Measurements from ENCODE around the gene KIAA1217. TPM values are rescaled to one million over a fixed set of nuclear protein-coding genes. Genes with fewer than 3 reads are reported as not detected.

KIAA1217 gene
- polyA plus RNA-seq, 2 of the 4 experiments (the other 2 are of a cell fraction): 1.5 to 2.7 TPM

- no peak for ATAC-seq
- ChIA-PET CTCF (interaction anchor here (0.6 kb wide), 1 partner anchor 57 kb away, joined by 3 read pairs; no protein-coding TSS in a partner anchor), POLR2A (no interaction called here)
- no peak for DNase-seq (ENCODE audit: low read depth in 1 of 2, low spot score in 1 of 2)
- no peak overlapping the region for H3K4me3 ChIP-seq
- whole genome bisulfite sequencing (ENCODE audit: missing lambda C conversion rate): 77% methylated on average over 6 of the region's 6 CpGs
- no peak for FAIRE-seq
- H3K4me1 ChIP-seq: no peaks in the 10 kb centered on the region
- no peak overlapping the region for H3K4me2 ChIP-seq
- H3K9me3 ChIP-seq: no peaks in the 10 kb centered on the region
- H3K27ac ChIP-seq: no peak overlapping the region
- no peak for TF ChIP-seq JUNB (IDR thresholded peaks at IDR 0.05)
- TF ChIP-seq FOSL2 (IDR thresholded peaks at IDR 0.05): no peak
- TF ChIP-seq FOSL2 (CRISPR knock-in tag; IDR thresholded peaks at IDR 0.05): peak; percentile 51
- TF ChIP-seq POLR2A (IDR thresholded peaks at IDR 0.05; ENCODE audit: low read length): no peak
- TF ChIP-seq EHMT2 (IDR thresholded peaks at IDR 0.05; ENCODE audit: low read depth): no peak
- TF ChIP-seq NPAS2 (CRISPR knock-in tag; IDR thresholded peaks at IDR 0.05; ENCODE audit: borderline replicate concordance): no peak
- TF ChIP-seq KDM5A (IDR thresholded peaks at IDR 0.05): no peak
- no peak for TF ChIP-seq RARB (CRISPR knock-in tag; IDR thresholded peaks at IDR 0.05)
Measured at GRCh38 chr10:24446739-24447138, 237.8 kb downstream of the KIAA1217 start.

- Histone ChIP-seq H3K9me3 (0 out of 3 replicates have a peak, but pooled peaks cover under 1% of the 10 kb centered on the region), H3K27ac (no peak overlapping the region), H3K4me1 (no peaks in the 10 kb centered on the region), H3K4me3 (no peak overlapping the region), H3K4me2 (no peak overlapping the region)
- no peak for DNase-seq (ENCODE audit: low read depth in 1 of 2, low spot score in 1 of 2)
- TF ChIP-seq CHD2 (IDR thresholded peaks at IDR 0.05; ENCODE audit: low read length, partially characterized antibody) (no peak), ZSCAN20 (CRISPR knock-in tag; IDR thresholded peaks at IDR 0.05) (no peak), CBX8 (IDR thresholded peaks at IDR 0.05) (no peak), RNF2 (IDR thresholded peaks at IDR 0.05; ENCODE audit: borderline replicate concordance, low read depth) (no peak), ZC3H11A (IDR thresholded peaks at IDR 0.05) (no peak), RFX5 (IDR thresholded peaks at IDR 0.05) (no peak), HEYL (CRISPR knock-in tag; IDR thresholded peaks at IDR 0.05) (no peak), HES2 (IDR thresholded peaks at IDR 0.05) (no peak), ESRRA (IDR thresholded peaks at IDR 0.05; ENCODE audit: borderline replicate concordance, low read length) (no peak), FOSB (CRISPR knock-in tag; IDR thresholded peaks at IDR 0.05) (no peak), HOXB5 (CRISPR knock-in tag; IDR thresholded peaks at IDR 0.05) (no peak), JUNB (IDR thresholded peaks at IDR 0.05) (no peak), MAFK (IDR thresholded peaks at IDR 0.05; ENCODE audit: partially characterized antibody) (no peak)
- TF ChIP-seq, protein P1, sequence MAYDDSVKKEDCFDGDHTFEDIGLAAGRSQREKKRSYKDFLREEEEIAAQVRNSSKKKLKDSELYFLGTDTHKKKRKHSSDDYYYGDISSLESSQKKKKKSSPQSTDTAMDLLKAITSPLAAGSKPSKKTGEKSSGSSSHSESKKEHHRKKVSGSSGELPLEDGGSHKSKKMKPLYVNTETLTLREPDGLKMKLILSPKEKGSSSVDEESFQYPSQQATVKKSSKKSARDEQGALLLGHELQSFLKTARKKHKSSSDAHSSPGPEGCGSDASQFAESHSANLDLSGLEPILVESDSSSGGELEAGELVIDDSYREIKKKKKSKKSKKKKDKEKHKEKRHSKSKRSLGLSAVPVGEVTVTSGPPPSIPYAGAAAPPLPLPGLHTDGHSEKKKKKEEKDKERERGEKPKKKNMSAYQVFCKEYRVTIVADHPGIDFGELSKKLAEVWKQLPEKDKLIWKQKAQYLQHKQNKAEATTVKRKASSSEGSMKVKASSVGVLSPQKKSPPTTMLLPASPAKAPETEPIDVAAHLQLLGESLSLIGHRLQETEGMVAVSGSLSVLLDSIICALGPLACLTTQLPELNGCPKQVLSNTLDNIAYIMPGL (CRISPR knock-in tag; IDR thresholded peaks at IDR 0.05; ENCODE audit: borderline replicate concordance): no peak
- WGBS (ENCODE audit: missing lambda C conversion rate): 52% methylated on average over 3 of the region's 3 CpGs
- ATAC-seq: no peak
- ChIA-PET CTCF (no interaction called here), POLR2A (no interaction called here)
- FAIRE-seq: no peak
Measured at GRCh38 chr10:24448351-24448999, 239.5 kb downstream of the KIAA1217 start.

DNA sequence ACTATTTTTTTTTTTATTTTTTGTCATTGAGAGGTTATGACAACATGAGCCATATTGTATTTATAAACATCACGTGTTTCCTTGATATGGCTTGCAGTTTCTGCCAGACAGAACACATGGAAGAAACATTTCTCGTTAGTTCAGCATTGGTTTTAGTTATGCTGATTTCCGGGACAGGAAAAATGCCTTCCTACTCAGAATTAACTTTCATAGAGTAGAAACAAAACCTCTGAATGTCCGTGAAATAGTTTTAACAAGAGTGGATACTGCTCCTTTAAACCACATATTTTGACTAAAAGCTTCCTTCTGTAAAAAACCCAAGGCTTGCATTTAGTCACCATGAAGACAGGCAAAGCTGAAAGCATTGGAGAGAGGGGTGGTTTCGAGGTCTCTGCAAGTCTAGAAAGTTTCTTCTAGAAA is 240.4 kb downstream of the KIAA1217 start:
- TF ChIP-seq RFX5 (IDR thresholded peaks at IDR 0.05) (no peak), RCOR1 (IDR thresholded peaks at IDR 0.05; ENCODE audit: low read depth, low read length) (no peak), KDM1A (IDR thresholded peaks at IDR 0.05; ENCODE audit: low read depth) (no peak), JUN (IDR thresholded peaks at IDR 0.05) (no peak), POLR2AphosphoS2 (conservative IDR thresholded peaks at IDR 0.05; ENCODE audit: low read length) (no peak), GATA3 (IDR thresholded peaks at IDR 0.05; ENCODE audit: borderline replicate concordance) (no peak)
- TF ChIP-seq, protein P2, sequence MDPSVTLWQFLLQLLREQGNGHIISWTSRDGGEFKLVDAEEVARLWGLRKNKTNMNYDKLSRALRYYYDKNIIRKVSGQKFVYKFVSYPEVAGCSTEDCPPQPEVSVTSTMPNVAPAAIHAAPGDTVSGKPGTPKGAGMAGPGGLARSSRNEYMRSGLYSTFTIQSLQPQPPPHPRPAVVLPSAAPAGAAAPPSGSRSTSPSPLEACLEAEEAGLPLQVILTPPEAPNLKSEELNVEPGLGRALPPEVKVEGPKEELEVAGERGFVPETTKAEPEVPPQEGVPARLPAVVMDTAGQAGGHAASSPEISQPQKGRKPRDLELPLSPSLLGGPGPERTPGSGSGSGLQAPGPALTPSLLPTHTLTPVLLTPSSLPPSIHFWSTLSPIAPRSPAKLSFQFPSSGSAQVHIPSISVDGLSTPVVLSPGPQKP (IDR thresholded peaks at IDR 0.05; ENCODE audit: low read depth, low read length): no peak
- TF ChIP-seq, protein P1 (CRISPR knock-in tag; IDR thresholded peaks at IDR 0.05; ENCODE audit: borderline replicate concordance): no peak
- ATAC-seq: no peak
- POLR2A ChIA-PET: no interaction called here
- CTCF ChIA-PET: no interaction called here
- DNase-seq (ENCODE audit: low read depth in 1 of 2, low spot score in 1 of 2): no peak
- H3K4me3 ChIP-seq: no peak overlapping the region
- no peaks in the 10 kb centered on the region for H3K4me1 ChIP-seq
- 32% methylated on average over 5 of the region's 5 CpGs for whole genome bisulfite sequencing (ENCODE audit: missing lambda C conversion rate)
- H3K27ac ChIP-seq: no peak overlapping the region
- H3K9me3 ChIP-seq: 0 out of 3 replicates have a peak, but pooled peaks cover 2% of the 10 kb centered on the region
- no peak for FAIRE-seq
- H3K4me2 ChIP-seq: peak overlapping the region; percentile 8; the same call in 1 of the 3 replicates
